AG09319 (cell line): ENCODE measurements around the gene FREM2.

Experiments used
- DNase-seq: peaks from one replicate; pipeline ENCODE4 v3.0.0-alpha.2; 2010; ENCODE audit warnings: low read depth; ENCODE audit errors: extremely low read depth
- CTCF ChIP-seq: IDR thresholded peaks from 2 replicates; pipeline ENCODE4 v1.5.1; 2011; ENCODE audit warnings: low read depth, mild to moderate bottlenecking, inconsistent platforms, low read length, moderate library complexity

FREM2 gene

GRCh38 chr13:38854226-38854625, 167.3 kb downstream of the FREM2 start:
- no peak for TF ChIP-seq CTCF
- DNase-seq, result no peak

GRCh38 chr13:38856065-38856464, 169.2 kb downstream of the FREM2 start:
- no peak for DNase-seq
- TF ChIP-seq CTCF, result no peak

- no peak for TF ChIP-seq CTCF
- no peak for DNase-seq
These were observed 175.6 kb downstream of the FREM2 start for GRCh38 chr13:38862443-38862842.

- TF ChIP-seq CTCF, result no peak
- DNase-seq, result no peak
These were observed 176.7 kb downstream of the FREM2 start for GRCh38 chr13:38863536-38863935.

- TF ChIP-seq CTCF, result no peak
- DNase-seq, result no peak
These were observed 179.8 kb downstream of the FREM2 start for GRCh38 chr13:38866649-38867048.

- no peak for DNase-seq
- TF ChIP-seq CTCF, result no peak
These were observed 181.5 kb downstream of the FREM2 start for GRCh38 chr13:38868399-38868798.

GRCh38 chr13:38868870-38869269, 182.0 kb downstream of the FREM2 start:
- no peak for DNase-seq
- no peak for TF ChIP-seq CTCF
